ENCODE results near the gene RTCA. TPM values are rescaled to one million over a fixed set of nuclear protein-coding genes. Genes with fewer than 3 reads are reported as not detected.

RTCA gene
- total and polyA plus RNA-seq, 12 donors: 19.0 to 61.2 (median 34.0) TPM

DNA sequence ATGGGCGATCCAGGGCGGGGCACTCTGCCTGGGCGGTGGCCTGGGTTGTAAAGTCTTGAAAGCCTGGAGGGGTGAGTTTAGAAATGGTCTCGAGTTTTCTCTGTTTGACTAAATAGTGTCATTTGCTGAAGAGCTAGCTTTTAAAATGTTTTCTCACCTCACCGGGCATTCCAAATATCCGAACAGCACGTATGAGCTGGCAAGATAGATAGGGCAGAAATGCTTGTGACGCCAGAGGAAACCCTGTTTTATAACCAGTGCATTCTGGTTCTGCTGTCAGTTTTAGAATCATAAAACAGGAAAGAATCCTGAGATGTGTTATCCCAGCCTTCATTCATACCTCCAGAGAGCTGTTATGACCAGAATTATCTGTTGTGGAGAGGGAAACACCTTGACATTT lies 725 bp downstream of the RTCA start:
- H3K27me3 ChIP-seq: no peaks in the 10 kb centered on the region
- peaks cover 16 to 32% of the 10 kb centered on the region in 2 donors for H3K4me1 ChIP-seq (replicated peaks in 1 of 2)
- TF ChIP-seq POLR2A (IDR thresholded peaks at IDR 0.05): no peak
- TF ChIP-seq, protein P1, sequence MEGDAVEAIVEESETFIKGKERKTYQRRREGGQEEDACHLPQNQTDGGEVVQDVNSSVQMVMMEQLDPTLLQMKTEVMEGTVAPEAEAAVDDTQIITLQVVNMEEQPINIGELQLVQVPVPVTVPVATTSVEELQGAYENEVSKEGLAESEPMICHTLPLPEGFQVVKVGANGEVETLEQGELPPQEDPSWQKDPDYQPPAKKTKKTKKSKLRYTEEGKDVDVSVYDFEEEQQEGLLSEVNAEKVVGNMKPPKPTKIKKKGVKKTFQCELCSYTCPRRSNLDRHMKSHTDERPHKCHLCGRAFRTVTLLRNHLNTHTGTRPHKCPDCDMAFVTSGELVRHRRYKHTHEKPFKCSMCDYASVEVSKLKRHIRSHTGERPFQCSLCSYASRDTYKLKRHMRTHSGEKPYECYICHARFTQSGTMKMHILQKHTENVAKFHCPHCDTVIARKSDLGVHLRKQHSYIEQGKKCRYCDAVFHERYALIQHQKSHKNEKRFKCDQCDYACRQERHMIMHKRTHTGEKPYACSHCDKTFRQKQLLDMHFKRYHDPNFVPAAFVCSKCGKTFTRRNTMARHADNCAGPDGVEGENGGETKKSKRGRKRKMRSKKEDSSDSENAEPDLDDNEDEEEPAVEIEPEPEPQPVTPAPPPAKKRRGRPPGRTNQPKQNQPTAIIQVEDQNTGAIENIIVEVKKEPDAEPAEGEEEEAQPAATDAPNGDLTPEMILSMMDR (IDR thresholded peaks at IDR 0.05): no peak
- DNase-seq: peak in 1 of 7 donors; percentile 22
- 0 to 1% (median 0%) methylated on average over 3 to 8 of the region's 8 CpGs for WGBS, 4 donors
- H3K9me3 ChIP-seq (replicated peaks in 1 of 3): no peaks in the 10 kb centered on the region
- peak overlapping the region; percentile 60 to 89 (median 82) for H3K4me3 ChIP-seq
- intact Hi-C loops (cut with DNase I): no loop called here
- peak overlapping the region in 3 of 5 donors; percentile 65 to 81 (median 78) for H3K27ac ChIP-seq
- H3K36me3 ChIP-seq (replicated peaks in 1 of 2): peaks cover 0 to 40% of the 10 kb centered on the region in 2 donors

DNA sequence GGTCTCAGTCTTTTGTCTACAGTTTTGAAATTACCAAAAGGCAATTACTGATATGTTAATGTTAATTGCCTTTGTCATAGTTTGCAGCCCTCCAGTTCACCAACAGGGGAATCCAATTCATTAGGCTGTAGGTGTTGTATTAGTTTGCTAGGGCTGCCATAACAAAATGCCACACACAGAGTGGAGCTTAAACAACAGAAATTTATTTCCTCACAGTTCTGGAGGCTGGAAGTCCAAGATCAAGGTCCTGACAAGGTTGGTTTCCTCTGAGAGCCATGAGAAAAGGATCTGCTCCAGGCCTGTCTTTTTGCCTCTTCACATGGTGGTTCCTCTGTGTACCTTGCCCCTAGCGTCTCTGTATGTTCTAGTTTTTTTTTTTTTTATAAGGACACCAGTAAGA lies 1.3 kb downstream of the RTCA start:
- Histone ChIP-seq H3K27me3 (no peaks in the 10 kb centered on the region), H3K4me1 (replicated peaks in 1 of 2) (peaks cover 16 to 35% of the 10 kb centered on the region in 2 donors), H3K36me3 (replicated peaks in 1 of 2) (peaks cover 0 to 45% of the 10 kb centered on the region in 2 donors), H3K9me3 (replicated peaks in 1 of 3) (no peaks in the 10 kb centered on the region), H3K27ac (no peak overlapping the region), H3K4me3 (peak overlapping the region in 1 of 4 donors; percentile 81)
- 82 to 90% (median 86%) methylated on average over 1 of the region's 1 CpG for WGBS, 4 donors
- intact Hi-C loops (cut with DNase I): no loop called here
- no peak for DNase-seq
- TF ChIP-seq, protein P1 (IDR thresholded peaks at IDR 0.05): no peak
- no peak for TF ChIP-seq POLR2A (IDR thresholded peaks at IDR 0.05)

DNA sequence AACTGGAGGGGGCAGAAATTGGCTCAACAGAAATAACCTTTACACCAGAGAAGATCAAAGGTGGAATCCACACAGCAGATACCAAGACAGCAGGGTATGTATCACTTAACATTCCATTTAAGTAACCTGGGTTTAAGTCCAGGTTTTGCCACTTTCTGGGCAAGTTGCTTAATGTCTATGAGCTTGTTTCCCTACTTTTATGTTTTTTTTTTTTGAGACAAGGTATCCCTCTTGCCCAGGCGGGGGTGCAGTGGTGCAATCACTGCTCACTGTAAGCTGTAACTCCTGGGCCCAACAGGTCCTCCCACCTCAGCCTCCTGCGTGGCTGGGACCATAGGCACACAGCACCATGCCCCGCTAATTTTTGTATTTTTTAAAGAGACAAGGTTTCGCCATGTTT lies 2.2 kb downstream of the RTCA start:
- no peak for DNase-seq
- H3K4me3 ChIP-seq: no peak overlapping the region
- intact Hi-C loops (cut with DNase I): no loop called here
- H3K27ac ChIP-seq: no peak overlapping the region
- peaks cover 16 to 40% of the 10 kb centered on the region in 2 donors for H3K4me1 ChIP-seq (replicated peaks in 1 of 2)
- H3K27me3 ChIP-seq: no peaks in the 10 kb centered on the region
- TF ChIP-seq, protein P1 (IDR thresholded peaks at IDR 0.05): no peak
- no peak for TF ChIP-seq POLR2A (IDR thresholded peaks at IDR 0.05)
- peaks cover 0 to 46% of the 10 kb centered on the region in 2 donors for H3K36me3 ChIP-seq (replicated peaks in 1 of 2)
- no peaks in the 10 kb centered on the region for H3K9me3 ChIP-seq (replicated peaks in 1 of 3)
- WGBS, 4 donors: 97 to 100% (median 99%) methylated on average over 4 of the region's 4 CpGs

DNA sequence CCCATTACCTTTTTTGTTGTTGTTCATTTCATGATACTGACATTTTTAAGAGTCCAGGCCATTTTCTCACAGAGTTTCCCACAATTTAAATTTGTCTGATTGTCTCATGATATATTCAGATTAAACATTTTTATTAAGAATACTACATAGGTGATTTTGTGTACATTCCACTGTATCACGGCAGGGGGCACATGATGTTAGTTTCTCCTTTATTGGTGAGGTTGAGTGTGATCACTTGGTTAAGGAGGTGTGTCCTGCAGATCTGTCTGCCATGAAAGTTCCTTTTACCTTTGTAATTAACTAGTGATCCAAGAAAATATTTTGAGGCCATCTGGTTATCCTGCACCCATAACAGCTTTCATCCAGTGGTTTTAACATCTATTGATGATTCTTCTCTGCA lies 11.8 kb downstream of the RTCA start:
- no peaks in the 10 kb centered on the region for H3K27me3 ChIP-seq
- no peak for DNase-seq
- no peaks in the 10 kb centered on the region for H3K4me1 ChIP-seq (replicated peaks in 1 of 2)
- TF ChIP-seq, protein P1 (IDR thresholded peaks at IDR 0.05): no peak
- no peak for TF ChIP-seq POLR2A (IDR thresholded peaks at IDR 0.05)
- intact Hi-C loops (cut with DNase I): loop anchor here in 1 of 2 donors (10.0 kb wide), 1 partner anchor 133 kb away; no protein-coding TSS in a partner anchor
- H3K4me3 ChIP-seq: no peak overlapping the region
- H3K27ac ChIP-seq: no peak overlapping the region
- 78 to 100% (median 88%) methylated on average over 1 of the region's 1 CpG for WGBS, 4 donors
- H3K9me3 ChIP-seq (replicated peaks in 1 of 3): no peaks in the 10 kb centered on the region
- peaks cover 0 to 79% of the 10 kb centered on the region in 2 donors for H3K36me3 ChIP-seq (replicated peaks in 1 of 2)

Data from adrenal gland (tissue), 12 donors.